ENCODE results near the gene NDUFA3.

DNA sequence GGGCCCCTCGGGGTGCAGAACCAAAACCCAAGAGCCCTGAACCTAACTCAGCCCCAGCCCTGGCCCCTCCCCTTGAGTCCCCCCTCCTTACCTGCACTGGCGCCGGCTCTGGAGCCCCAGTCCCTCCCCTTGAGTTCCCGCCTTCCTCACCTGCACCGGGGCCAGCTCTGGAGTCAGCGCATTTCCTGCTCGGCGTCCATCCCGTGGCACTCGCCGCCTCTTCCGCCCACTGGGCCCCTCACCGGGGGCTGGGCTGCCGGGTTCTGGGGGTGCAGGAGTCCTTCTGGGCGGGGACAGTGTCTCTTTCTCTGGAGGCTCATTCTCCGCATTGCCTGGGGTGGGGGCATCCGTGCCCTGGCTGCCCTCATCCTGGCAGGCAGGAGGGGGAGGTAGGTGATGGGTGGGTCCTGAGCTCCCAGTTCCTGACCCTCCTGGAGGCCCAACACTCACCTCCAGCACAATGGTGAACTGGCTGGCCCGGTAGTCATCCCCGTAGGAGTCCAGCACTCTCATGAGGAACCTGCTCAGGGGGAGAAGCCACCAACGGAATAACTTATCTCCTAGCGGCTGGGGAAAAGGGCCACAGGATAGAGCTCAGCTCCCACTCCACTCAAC is 5.3 kb downstream of the NDUFA3 start:
- TF ChIP-seq, protein P1, sequence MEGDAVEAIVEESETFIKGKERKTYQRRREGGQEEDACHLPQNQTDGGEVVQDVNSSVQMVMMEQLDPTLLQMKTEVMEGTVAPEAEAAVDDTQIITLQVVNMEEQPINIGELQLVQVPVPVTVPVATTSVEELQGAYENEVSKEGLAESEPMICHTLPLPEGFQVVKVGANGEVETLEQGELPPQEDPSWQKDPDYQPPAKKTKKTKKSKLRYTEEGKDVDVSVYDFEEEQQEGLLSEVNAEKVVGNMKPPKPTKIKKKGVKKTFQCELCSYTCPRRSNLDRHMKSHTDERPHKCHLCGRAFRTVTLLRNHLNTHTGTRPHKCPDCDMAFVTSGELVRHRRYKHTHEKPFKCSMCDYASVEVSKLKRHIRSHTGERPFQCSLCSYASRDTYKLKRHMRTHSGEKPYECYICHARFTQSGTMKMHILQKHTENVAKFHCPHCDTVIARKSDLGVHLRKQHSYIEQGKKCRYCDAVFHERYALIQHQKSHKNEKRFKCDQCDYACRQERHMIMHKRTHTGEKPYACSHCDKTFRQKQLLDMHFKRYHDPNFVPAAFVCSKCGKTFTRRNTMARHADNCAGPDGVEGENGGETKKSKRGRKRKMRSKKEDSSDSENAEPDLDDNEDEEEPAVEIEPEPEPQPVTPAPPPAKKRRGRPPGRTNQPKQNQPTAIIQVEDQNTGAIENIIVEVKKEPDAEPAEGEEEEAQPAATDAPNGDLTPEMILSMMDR (IDR thresholded peaks at IDR 0.05), result no peak
- no peak for TF ChIP-seq EP300 (IDR thresholded peaks at IDR 0.05)
- no peak for TF ChIP-seq POLR2A (IDR thresholded peaks at IDR 0.05)

Measured in upper lobe of left lung (tissue), 4 donors.